OCI-LY1 (cell line): ENCODE measurements around the gene TROAP.
"Not testable (repeated sequence)": the region's sequence is repeated elsewhere in the genome, so short reads cannot be mapped to it uniquely, and the experiment has no call there.

Source experiments
- H2AFZ ChIP-seq: fragments of 200-600 bp; sonication (generic), shearing (Covaris generic); 2 replicates; pipeline ENCODE4 v1.6.0; 2014; ENCODE audit warnings: antibody characterized with exemption, mild to moderate bottlenecking, low read length
- H3F3A ChIP-seq: fragments of 200-600 bp; sonication (generic), shearing (Covaris generic); 2 replicates; pipeline ENCODE4 v1.6.0; 2014; ENCODE audit warnings: mild to moderate bottlenecking, antibody characterized with exemption, low read length, moderate library complexity; ENCODE audit not compliant: insufficient read depth
- H3K27ac ChIP-seq: fragments of 200-600 bp; sonication (generic); 2 replicates; pipeline ENCODE4 v1.5.1; 2014; ENCODE audit warnings: low read length, mixed run types, mild to moderate bottlenecking, low read depth; ENCODE audit not compliant: poor library complexity, severe bottlenecking
- H3K27me3 ChIP-seq: fragments of 200-600 bp; sonication (generic); 2 replicates; pipeline ENCODE4 v1.6.0; 2014; ENCODE audit warnings: antibody characterized with exemption, mild to moderate bottlenecking, low read length, moderate library complexity; ENCODE audit not compliant: insufficient read depth
- H3K36me3 ChIP-seq: fragments of 200-600 bp; sonication (generic); 2 replicates; pipeline ENCODE4 v1.6.1; 2014; ENCODE audit warnings: mild to moderate bottlenecking, antibody characterized with exemption, low read length, moderate library complexity, mixed read lengths; ENCODE audit not compliant: insufficient read depth
- H3K4me1 ChIP-seq: fragments of 200-600 bp; sonication (generic); 2 replicates; pipeline ENCODE4 v1.5.1; 2014; ENCODE audit warnings: mild to moderate bottlenecking, low read length, moderate library complexity; ENCODE audit not compliant: insufficient read depth, severe bottlenecking
- H3K4me2 ChIP-seq: fragments of 200-600 bp; sonication (generic), shearing (Covaris generic); 2 replicates; pipeline ENCODE4 v1.6.1; 2014; ENCODE audit warnings: low read length
- H3K4me3 ChIP-seq: fragments of 200-600 bp; sonication (generic); 2 replicates; pipeline ENCODE4 v1.5.1; 2014; ENCODE audit warnings: low read length, low read depth, mild to moderate bottlenecking, mixed read lengths; ENCODE audit not compliant: poor library complexity, severe bottlenecking
- H3K79me2 ChIP-seq: fragments of 200-600 bp; shearing (Covaris generic); 2 replicates; pipeline ENCODE4 v1.6.1; 2016; ENCODE audit warnings: mixed run types, low read length, mixed read lengths; ENCODE audit not compliant: insufficient read depth
- H3K9ac ChIP-seq: fragments of 200-600 bp; sonication (generic), shearing (Covaris generic); 2 replicates; pipeline ENCODE4 v1.6.1; 2014; ENCODE audit warnings: mild to moderate bottlenecking, low read length, mixed read lengths
- H3K9me2 ChIP-seq: fragments of 200-600 bp; sonication (generic), shearing (Covaris generic); 2 replicates; pipeline ENCODE4 v1.6.1; 2014; ENCODE audit warnings: low read depth, mild to moderate bottlenecking, low read length, mixed read lengths
- H3K9me3 ChIP-seq: fragments of 200-600 bp; shearing (Covaris generic); 2 replicates; pipeline ENCODE4 v1.6.1; 2014; ENCODE audit warnings: low read length, mixed read lengths
- H4K20me1 ChIP-seq: fragments of 200-600 bp; sonication (generic), shearing (Covaris generic); 2 replicates; pipeline ENCODE4 v1.6.0; 2016; ENCODE audit warnings: mild to moderate bottlenecking, low read length; ENCODE audit not compliant: insufficient read depth
- CTCF ChIP-seq: fragments of 200-600 bp; sonication (generic), shearing (Covaris generic); IDR thresholded peaks from 2 replicates; pipeline ENCODE4 v1.5.1; 2017; ENCODE audit warnings: mild to moderate bottlenecking, antibody characterized with exemption, low read length, moderate library complexity, mixed read lengths
- EZH2 ChIP-seq: fragments of 200-600 bp; sonication (generic), shearing (Covaris generic); IDR thresholded peaks from 2 replicates; pipeline ENCODE4 v1.8.0; 2017; ENCODE audit warnings: borderline replicate concordance, mixed run types, mild to moderate bottlenecking, antibody characterized with exemption, low read length, moderate library complexity, mixed read lengths

The TROAP gene

GRCh38 chr12:49304161-49304560, 18.9 kb upstream of the TROAP start:
- Histone ChIP-seq H3F3A (no peaks in the 10 kb centered on the region), H3K36me3 (no peaks in the 10 kb centered on the region), H3K4me3 (no peak overlapping the region), H3K79me2 (no peaks in the 10 kb centered on the region), H3K4me1 (no peaks in the 10 kb centered on the region), H3K9me2 (no peaks in the 10 kb centered on the region), H3K9ac (no peak overlapping the region), H2AFZ (no peak overlapping the region), H3K9me3 (no peaks in the 10 kb centered on the region), H4K20me1 (no peaks in the 10 kb centered on the region), H3K27me3 (no peaks in the 10 kb centered on the region), H3K27ac (no peak overlapping the region), H3K4me2 (no peak overlapping the region)
- TF ChIP-seq CTCF (no peak), EZH2 (no peak)

GRCh38 chr12:49305762-49306510, 17.1 kb upstream of the TROAP start:
- H2AFZ ChIP-seq, result no peak overlapping the region
- no peaks in the 10 kb centered on the region for H3K27me3 ChIP-seq
- no peak overlapping the region for H3K4me2 ChIP-seq

DNA sequence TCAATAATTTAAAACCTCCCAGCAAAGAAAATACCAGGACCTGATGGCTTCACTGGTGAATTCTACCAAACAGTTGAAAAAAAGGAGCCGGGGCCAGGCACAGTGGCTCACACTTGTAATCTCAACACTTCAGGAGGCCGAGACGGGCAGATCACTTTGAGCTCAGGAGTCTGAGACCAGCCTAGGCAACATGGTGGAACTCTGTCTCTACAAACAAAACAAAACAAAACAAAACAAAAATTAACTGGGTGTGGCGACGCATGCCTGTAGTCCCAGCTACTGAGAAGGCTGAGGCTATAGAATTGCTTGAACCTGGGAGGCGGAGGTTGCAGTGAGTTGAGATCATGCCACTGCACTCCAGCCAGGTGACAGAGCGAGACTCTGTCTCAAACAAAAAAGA, 13.7 kb upstream of the TROAP start:
- H3K4me3 ChIP-seq, result no peak overlapping the region
- H4K20me1 ChIP-seq, result no peaks in the 10 kb centered on the region
- no peaks in the 10 kb centered on the region for H3K36me3 ChIP-seq
- no peaks in the 10 kb centered on the region for H3K9me2 ChIP-seq
- no peaks in the 10 kb centered on the region for H3K79me2 ChIP-seq
- H3F3A ChIP-seq, result no peaks in the 10 kb centered on the region
- H3K9me3 ChIP-seq, result no peaks in the 10 kb centered on the region
- no peak overlapping the region for H3K4me2 ChIP-seq
- H3K27ac ChIP-seq, result no peak overlapping the region
- no peaks in the 10 kb centered on the region for H3K27me3 ChIP-seq
- H3K4me1 ChIP-seq, result no peaks in the 10 kb centered on the region
- no peak for TF ChIP-seq EZH2
- TF ChIP-seq CTCF, result no peak
- no peak overlapping the region for H2AFZ ChIP-seq
- no peak overlapping the region for H3K9ac ChIP-seq

More at GRCh38 chr12:49305762-49306510, 17.1 kb upstream of the TROAP start:
- no peaks in the 10 kb centered on the region for H3K9me2 ChIP-seq
- H3K9me3 ChIP-seq, result no peaks in the 10 kb centered on the region
- no peak overlapping the region for H3K27ac ChIP-seq
- H3F3A ChIP-seq, result no peaks in the 10 kb centered on the region
- H3K4me3 ChIP-seq, result no peak overlapping the region
- no peaks in the 10 kb centered on the region for H3K36me3 ChIP-seq
- no peaks in the 10 kb centered on the region for H3K4me1 ChIP-seq
- H4K20me1 ChIP-seq, result no peaks in the 10 kb centered on the region
- TF ChIP-seq EZH2, result no peak
- no peak for TF ChIP-seq CTCF
- H3K79me2 ChIP-seq, result no peaks in the 10 kb centered on the region
- H3K9ac ChIP-seq, result no peak overlapping the region

- not testable (repeated sequence) for H2AFZ ChIP-seq, H3K79me2 ChIP-seq, H3K4me3 ChIP-seq, H3K9ac ChIP-seq, H3K9me2 ChIP-seq, H3F3A ChIP-seq, H3K4me1 ChIP-seq, H3K27ac ChIP-seq, H3K36me3 ChIP-seq, H4K20me1 ChIP-seq, H3K27me3 ChIP-seq, H3K9me3 ChIP-seq, H3K4me2 ChIP-seq
Observed at GRCh38 chr12:49310451-49311000, 12.5 kb upstream of the TROAP start.
